Endometrium (tissue), 2 donors: ENCODE data around the gene CALR3.
"Not testable (repeated sequence)": the region's sequence is repeated elsewhere in the genome, so short reads cannot be mapped to it uniquely, and the experiment has no call there.

Experiments used
- FAIRE-seq: peaks from 2 replicates; lab custom pipeline; 2012; peaks lifted over from hg19 to GRCh38; lab: Jason Lieb, UNC
- donor health status: control.
- donor health status: control.

The CALR3 gene

GRCh38 chr19:16457195-16457953 lies 38.6 kb downstream of the CALR3 start:
- FAIRE-seq = no peak

- FAIRE-seq = no peak
Measured at GRCh38 chr19:16456652-16457194, 39.2 kb downstream of the CALR3 start.

- no peak for FAIRE-seq
Measured at GRCh38 chr19:16455489-16455888, 40.5 kb downstream of the CALR3 start.

- FAIRE-seq = no peak
Measured at GRCh38 chr19:16454351-16454918, 41.5 kb downstream of the CALR3 start.

DNA sequence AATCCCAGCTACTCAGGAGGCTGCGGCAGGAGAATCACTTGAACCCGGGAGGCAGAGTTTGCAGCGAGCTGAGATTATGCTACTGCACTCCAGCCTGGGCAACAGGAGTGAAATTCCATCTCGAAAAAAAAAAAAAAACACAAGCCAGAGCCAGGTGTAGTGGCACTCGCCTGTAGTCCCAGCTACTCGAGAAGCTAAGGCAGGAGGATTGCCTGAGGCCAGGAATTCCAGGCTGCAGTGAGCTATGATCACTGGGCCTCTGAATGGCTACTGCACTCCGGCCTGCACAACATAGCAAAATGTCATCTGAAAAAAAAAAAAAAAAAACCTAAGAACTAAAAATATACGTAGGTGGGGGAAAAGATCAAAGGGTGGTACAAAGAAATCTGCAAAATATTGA lies 43.6 kb downstream of the CALR3 start:
- FAIRE-seq = no peak

- no peak for FAIRE-seq
Measured at GRCh38 chr19:16449330-16449961, 46.5 kb downstream of the CALR3 start.

DNA sequence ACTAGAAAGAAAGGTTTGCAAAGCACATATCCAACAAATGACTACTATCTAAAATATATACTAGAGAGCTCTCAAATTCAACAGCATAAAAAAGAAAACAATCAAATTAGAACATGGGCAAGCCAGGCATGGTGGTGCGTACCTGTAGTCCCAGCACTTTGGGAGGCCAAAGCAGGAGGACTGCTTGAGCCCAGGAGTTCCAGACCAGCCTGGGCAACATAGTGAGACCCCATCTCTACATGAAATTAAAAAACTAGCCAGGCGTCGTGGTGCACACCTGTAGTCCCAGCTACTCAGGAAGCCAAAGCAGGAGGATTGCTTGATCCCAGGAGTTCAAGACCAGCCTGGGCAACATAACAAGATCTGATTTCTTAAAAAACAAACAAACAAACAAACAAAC lies 47.1 kb downstream of the CALR3 start:
- FAIRE-seq = not testable (repeated sequence)

GRCh38 chr19:16446724-16447368 lies 49.1 kb downstream of the CALR3 start:
- no peak for FAIRE-seq

DNA sequence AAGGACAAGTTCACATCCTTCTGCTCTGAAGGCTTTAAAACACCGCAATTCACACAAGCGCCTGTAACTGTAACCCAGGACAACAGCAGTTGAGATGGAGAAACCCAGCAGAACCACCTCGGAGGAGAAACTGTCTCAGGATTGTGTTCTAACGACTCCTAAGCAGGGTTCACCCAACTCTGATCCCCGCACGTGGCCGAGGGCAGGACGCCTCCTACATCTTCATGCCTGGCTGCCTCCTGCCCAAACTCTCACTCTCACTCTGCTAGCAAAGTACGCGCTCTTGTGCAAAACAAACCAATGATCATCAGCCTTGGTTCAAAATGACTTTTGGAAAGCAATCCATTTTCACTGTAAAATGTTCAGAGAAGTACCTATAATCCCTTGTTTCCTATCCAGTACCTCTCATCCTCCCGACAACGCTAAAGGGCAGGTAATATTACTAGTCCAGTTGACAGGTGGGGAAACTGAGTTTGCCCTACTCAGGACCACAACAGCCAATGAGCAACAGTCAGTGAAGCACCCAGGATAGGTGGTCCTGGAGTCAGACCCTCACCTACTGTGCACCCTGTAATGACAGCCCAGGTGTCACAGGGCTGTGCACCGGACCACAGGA lies 49.8 kb downstream of the CALR3 start:
- no peak for FAIRE-seq

DNA sequence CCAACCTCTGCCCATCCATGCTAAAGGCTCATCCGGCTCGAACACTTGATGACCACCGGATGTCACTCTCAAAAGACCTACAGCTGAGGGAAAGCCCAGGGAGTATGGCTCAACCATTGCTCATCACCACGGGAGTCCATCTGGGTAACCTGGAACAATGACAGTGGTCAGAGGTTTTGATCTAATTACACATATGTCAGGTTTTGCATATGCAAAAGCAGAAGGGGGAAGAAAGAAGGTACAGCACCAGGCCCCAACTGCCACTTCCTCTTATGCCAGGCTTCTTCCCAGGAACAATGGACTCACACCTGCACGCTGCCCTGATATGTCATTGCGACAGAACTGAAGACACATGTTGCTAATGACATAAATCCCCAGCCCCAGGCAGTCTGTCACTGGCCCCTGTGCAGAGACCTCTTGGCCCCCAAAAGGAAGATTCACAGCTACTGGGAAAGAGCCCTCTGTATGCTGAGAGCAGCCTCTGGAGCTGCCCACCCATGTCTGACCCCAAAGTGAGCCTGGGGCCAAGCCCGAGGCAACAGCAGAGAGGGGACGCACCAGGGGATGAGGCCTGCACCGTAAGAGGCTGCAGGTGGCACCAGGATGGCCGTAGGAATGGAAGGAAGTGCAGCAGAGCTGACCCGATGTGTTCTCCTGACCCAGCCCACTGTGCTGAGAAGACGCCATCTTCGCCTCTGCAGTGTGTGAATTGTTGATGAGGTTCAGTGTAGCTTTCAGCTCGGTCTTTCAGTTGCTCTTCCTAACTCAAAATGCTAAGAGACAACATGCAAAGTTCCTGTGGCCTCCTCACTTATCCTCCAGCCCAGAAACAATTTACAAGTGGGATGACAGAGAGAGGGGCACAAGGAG lies 50.5 kb downstream of the CALR3 start:
- no peak for FAIRE-seq

DNA sequence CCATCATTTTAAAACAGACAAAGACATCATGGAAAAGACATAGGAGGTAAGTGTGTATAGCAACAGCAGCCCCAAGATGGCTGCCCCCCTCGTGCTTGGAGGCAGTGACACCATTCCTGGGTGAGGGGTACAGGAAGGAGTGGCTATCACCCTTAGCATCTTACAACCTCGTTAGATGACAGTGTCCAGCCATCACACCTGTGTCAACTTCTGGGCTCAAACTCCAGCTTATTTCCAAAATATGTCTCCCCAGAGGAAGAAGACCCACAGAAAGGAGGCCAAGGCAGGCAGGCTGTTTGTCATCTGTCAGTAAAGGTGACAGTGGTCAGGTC lies 51.7 kb downstream of the CALR3 start:
- FAIRE-seq = no peak

- FAIRE-seq = no peak
Measured at GRCh38 chr19:16442386-16443276, 53.3 kb downstream of the CALR3 start.

- FAIRE-seq = no peak
Measured at GRCh38 chr19:16441661-16442162, 54.3 kb downstream of the CALR3 start.

DNA sequence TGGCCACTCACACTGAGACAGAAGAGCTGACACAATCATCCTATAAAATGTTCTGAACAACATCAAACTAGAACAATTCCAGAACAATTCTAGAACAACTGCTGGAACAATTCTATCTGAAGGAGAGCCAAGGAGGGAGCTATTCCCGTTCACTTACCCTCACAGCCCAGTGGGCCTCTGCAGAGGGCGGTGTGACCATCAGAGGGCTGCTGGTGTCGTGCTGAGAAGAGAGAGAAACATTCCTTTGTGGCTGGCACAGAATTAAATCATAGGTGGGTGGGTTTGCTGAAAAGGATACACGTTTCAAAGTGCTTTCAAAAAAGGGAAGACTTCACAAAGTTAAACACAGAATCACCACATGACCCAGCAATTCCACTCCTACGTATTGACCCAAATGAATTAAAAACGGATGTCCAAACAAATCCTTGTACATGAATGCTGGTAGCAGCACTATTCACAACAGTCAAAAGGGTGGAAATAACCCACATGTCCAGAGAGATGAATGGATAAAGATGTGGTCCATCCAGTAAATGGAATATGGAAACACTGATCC lies 59.1 kb downstream of the CALR3 start:
- no peak for FAIRE-seq

- no peak for FAIRE-seq
Measured at GRCh38 chr19:16435999-16436650, 59.8 kb downstream of the CALR3 start.

- FAIRE-seq = no peak
Measured at GRCh38 chr19:16435238-16435917, 60.6 kb downstream of the CALR3 start.

- no peak for FAIRE-seq
Measured at GRCh38 chr19:16433986-16434385, 62.0 kb downstream of the CALR3 start.

DNA sequence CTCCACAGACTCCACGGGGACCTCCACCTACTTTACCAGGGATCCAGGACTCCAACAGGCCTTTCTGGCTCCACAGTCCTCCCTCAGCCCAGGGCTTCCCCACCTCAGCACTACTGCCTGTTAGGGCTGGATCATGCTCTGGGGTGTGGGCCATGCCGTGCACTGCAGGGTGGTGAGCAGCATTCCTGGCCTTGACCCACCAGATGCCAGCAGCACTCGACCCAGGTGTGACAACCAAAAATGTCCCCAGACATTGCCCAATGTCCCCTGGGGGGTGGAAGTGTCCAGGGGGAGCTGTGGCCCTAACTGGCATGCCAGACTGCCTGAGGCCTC lies 66.2 kb downstream of the CALR3 start:
- FAIRE-seq = no peak
